SKM-1 treated with dmso at 0.1 percent for 144 hours (cell line): ENCODE measurements around the gene MTA3.

ENCODE experiments used
- DNase-seq: peaks from one replicate; lab custom pipeline; 2025; ENCODE audit not compliant: unreplicated experiment; lab: John Stamatoyannopoulos, UW

The MTA3 gene

DNA sequence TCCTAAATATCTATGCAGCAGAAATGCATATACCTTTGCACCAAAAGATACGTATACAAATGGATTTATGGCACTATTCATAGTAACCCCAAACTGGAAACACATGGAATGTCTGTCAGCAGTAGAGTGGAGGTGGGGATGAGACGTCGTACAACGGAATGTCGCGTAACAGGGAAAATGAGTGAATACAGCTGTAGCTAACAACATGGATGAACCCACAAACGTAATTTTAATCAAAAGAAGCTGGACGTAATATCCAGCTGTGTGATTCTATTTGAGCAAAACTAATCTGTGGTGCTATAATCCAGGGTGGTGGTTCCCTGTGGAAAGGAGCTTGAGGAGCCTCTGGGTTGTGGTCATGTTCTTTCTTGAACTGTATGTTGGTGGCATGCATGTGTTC is 89.9 kb downstream of the MTA3 start:
- DNase-seq, result no peak

DNA sequence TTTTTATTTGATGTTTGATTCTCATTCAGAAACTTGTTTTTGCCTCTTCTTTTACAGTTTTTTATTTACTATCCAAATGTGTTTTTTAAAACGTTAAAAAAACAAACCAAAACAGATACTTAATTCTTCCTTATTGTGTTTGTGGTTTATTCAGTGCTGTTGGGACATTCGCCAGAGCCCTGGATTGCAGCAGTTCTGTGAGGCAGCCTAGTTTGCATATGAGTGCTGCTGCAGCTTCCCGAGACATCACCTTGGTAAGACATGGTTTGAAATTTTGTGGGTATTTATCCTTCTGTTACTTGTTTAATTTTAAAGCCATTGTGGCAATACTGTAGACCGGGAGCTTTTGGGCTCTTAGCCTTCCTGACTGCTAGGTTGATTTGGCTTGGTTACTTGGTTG is 91.2 kb downstream of the MTA3 start:
- DNase-seq, result no peak

DNA sequence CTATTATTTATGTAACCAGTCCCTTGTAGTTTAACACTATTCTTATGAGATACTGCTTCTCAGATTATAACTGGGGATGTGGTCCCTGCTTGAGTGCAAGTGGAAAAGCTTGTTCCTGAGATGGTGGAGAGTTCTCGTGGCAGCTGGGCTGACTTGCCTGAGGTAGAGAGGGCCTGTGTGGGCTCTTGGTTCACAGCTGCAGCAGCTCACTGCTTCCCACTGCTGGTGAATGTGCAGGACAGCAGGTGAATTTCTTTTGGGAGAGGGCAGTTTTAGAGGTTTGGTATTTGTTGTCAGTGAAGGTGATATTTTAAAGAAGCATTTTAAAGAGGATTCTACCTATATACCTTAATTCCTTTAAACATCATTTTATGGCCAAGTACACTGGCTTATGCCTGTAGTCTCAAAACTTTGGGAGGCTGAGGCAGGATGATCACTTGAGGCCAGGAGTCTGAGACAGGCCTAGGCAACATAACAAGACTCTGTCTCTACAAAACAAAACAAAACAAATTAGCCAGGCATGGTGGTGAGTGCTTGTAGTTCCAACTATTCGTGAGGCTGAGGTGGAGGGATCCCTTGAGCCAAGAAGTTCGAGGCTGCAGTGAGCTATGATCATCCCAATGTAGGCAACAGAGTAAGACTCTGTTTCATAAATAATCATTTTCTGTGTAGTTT is 94.8 kb downstream of the MTA3 start:
- DNase-seq, result peak; percentile 59

DNA sequence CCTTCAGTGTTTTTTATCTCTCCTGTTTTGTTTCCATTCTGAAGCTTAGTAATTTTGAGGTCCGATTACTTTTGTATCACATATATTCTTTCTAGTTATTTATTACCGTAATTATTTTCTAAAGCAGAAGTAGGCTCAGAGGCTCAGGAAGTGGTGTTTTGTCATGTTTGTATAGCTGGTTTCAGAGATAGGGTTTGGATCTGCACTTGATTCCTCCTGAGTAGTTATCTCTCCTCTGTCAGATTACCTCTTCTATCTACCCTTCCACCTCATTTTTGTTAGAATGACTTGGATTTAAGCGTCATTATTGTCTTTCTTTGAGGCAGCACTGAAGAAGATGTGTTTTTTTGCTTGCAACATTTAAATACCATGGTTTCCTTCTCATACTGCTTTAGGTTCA is 95.4 kb downstream of the MTA3 start:
- peak; percentile 29 for DNase-seq

DNA sequence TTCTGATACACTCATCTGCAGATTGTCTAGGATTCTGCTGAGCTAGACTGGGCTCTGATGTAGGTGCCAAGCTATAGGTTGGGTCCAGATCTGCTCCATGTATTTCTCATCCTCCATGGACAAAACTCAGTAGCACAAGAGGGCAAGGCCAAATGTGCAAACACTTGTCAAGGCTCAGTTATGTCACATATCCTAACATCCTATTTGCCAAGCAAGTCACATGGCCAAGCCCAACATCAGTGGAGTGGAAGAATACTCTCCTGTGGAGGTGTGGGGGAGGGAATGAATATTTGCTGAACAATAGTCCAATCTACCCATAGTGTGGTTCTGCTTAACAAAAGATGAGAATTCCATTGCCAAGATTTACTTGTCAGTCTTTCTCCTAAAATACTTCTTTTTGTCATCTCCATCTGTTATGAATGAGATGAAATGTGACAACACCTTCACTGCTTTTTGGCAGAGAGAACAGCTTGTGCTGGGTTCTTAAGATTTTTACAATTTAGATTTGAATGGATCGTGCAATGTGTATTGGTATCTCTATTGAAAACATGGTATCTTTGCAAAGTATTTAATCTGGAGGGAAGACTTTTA is 105.7 kb downstream of the MTA3 start:
- DNase-seq, result no peak

DNA sequence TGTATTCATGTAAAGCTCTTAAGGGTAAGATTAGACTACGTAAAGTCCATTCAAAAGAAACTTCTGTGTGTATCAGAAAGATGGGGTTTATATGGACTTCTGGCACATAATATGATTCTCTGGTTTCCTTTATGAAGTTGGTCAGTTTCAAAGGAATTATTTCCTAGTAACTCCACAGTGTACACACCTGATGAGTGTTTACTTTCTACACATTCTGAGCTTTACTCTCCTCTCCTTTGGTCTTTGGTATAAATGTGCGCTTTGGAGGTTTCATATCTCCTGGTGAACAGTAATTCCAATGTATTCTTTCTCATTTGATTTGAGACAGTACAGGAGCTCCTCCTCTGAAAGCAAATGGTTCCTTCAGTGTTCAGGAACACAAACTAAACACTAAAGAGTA is 107.4 kb downstream of the MTA3 start:
- no peak for DNase-seq

DNA sequence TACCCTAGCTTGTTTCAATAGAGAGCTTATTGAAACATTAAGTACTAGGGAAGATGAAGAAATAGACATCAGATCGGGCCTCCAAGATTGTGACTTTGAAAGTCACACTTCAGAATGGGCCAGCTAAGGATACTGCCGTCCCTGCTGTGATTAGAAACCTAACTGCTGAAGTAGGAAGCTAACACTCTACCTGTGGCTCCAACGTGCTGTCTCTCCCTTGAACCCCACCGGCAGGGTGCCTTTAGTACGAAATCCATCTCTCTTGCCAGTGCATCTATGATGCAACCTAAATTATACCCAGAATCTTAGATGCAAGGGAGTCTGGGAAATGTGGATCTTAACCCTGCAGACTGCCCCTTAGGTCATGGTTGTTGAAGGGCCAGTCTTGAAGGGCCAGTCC is 116.9 kb downstream of the MTA3 start:
- DNase-seq, result no peak

DNA sequence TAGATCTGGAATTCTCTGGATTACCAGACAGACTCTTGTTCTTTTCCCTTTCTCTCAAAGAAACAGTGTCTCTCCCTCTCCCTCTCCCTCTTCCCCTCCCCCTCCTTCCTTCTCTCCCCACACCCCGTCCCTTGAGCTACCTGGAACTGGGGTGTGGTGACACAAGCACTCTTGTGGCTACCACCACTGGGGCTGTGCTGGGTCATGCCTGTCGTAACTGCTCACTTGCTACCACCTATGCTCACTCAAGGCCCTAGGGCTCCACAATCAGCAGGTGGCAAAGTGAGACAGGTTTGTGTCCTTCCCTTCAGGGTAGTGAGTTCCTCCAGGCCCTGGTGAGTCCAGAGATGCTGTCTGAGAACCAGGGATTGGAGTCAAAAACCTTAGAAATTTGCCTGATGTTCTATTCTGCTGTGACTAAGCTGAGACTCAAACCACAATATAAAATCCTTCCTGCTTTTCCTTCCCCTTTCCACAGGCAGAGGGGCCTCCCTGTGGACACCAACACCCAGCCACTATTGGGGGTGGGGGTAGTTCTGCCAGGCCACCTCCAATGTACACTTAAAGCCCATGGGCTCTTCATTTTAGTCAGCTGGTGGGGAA is 124.7 kb downstream of the MTA3 start:
- DNase-seq, result peak; percentile 84

DNA sequence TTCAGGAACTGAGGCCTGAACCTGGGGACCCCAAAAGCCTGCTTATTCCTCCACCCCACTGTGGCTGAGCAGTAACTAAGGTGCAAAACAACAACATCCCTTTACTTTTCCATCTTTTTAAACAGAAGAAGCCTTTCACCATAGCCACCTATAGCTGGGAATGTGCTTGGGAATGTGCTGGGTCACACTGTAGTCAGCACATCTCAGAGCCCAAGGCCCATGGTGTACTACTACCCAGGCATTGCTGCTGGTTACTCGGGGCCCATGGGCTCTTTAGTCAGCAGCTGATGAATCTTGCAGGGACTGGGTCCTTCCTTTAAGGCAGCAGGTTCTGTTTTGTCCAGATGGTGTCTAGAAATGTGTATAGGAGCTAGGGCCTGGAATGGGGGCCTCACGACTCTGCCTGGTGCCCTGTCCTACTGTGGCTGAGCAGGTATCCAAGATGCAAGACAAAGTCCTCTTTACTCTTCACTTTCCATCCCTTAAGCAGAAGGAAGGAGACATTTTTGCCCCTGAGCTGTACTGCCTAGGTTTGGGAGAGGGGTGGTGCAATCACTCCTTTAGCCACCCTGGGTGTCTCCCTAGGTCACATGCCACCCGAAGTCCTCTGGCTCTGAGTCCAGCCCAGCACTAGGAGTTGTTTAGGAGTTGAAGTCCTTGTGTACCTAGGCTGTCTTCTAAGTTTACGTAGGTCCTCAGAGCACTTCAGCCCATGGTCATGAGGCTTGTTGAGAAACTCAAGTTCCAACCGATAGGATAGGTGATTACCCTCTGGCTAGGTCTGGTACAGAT is 125.5 kb downstream of the MTA3 start:
- no peak for DNase-seq

DNA sequence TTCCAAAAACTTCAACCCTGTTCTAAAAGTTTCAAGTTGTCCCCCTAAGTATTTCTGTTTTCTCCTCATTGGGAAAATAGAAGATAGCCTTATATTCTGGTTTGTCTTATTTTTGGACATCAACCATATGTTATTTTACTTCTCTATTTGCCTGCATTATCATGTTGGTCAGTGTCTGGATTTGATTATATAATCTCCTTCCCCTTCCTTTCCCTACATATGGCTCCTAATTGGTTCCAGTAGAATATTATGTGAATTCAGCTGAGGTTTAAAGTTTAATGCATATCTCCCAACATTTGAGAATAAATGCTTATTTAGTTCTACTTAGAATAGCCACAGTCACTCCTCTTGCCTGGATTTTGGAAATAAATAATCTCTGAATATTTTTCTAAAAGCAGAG is 128.6 kb downstream of the MTA3 start:
- DNase-seq, result no peak

DNA sequence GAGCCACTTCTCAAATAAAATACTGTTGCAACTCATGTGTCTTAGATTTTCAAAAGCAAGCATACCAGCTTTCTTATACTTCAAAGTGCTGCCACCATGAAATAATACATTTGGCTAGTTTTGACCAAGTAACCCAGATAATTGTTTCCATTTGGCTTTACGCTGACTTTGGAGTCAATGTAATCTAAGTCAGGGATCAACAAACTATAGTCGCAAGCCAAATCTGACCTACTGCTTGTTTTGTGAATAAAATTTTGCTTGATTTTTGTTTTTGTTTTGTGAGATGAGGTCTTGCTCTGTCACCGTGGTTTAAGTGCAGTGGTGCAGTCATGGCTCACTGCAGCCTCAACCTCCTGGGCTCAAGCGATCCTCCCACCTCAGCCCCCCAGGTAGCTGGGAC is 130.5 kb downstream of the MTA3 start:
- DNase-seq, result no peak

DNA sequence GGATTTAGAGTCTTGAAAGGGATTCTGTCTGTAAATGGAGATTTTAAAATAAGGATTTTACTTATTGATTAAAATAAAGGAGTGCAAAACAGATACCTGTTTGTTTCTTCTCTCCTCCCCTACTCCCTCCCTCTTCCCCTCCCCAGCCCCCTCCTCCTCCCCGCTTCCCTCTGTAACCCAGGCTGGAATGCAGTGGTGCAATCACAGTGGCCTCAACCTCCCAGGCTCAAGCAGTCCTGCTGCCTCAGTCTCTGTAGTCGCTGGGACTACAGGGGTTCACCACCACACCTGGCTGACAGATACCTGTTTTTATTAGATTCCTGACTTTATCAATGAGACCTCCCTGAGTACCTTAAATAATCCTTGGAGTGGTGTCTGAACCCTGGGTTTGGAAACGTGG is 138.4 kb downstream of the MTA3 start:
- DNase-seq, result no peak

DNA sequence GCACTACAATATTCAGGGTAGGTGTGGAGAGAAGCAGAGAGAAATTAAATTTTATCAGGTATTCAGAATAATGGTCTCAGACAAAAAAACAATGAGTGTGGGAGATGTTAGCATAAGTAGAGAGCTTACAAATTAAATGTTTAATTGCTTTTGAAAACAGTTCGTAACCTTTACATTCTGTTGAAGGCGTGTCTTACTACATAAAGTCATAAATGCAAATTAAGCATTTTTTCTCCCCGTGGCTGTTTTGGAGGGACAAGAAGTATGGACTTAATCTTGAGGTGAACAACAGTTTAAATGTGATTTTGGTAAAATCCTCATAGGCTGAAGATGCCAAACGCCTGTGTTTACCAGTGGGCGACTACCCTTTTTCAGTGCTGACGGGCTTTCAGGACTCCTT is 139.7 kb downstream of the MTA3 start:
- DNase-seq, result no peak

DNA sequence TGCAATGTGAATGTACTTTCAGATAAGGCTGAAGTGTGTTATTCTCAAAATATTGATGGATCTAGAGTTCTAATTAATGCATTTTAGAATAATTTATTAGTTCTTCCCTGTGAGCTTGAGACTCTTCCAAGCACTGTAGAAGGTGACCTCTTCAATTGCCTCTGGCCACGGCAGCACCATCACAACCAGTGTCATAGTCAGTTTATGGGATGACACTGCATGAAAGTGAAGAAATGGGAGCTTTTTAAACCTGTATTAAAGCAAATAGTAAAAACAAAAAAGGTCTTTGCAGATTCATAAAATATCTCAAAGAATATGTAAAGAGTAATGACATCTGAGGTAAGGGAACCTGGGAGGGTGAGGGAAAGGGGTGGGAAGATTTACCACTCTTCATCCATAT is 143.5 kb downstream of the MTA3 start:
- no peak for DNase-seq

DNA sequence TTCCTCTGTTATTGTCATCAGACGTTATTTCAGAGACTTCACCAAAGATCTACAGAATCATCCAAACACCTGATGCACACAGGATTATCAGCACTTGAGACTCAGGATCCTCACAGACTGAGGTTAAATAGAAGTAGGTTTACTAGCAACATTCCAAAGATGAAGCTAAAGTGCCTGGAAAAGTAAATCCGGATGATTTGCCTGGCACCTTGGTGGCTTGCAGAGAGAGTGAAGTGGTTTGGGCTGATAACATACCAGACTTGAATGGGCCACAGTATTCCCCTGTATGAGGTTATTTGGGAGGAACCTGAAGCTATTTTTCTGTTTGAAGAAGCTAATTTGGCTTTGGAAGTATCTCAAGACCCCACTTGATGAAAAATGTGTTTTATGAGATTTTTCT is 144.5 kb downstream of the MTA3 start:
- DNase-seq, result no peak

DNA sequence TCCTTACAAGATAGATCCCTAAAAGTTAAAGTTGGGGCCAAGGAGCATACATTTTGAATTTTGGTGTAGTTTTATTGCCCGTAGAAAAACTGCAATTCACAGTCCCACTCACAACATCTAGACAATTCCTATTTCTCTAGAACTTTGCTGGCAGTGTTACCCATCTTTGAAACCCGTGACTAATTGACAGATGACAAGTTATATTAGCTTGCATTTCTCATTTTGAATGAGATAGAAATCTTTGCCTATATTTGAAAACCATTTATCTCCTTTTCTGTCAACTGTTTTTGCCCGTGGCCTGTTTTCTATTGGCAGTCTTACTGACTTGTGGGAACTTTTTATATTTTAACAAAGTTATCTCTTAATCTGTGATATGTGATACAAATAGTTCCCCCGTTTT is 145.5 kb downstream of the MTA3 start:
- no peak for DNase-seq

DNA sequence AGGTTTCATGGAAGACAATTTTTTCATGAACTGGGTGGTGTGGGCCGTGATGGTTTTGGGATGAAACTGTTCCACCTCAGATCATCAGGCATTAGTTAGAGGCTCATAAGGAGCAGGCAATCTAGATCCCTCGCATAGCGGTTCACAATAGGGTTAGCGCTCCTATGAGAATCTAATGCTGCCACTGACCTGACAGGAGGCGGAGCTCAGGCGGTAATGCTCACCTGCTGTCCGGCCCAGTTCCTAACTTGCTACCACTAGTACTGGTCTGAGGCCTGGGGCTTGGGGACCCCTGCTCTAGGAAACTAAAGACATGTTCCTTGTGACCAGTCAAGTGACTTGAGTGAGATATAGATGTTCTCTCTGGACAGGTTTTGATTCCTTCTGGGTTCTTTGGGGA is 146.3 kb downstream of the MTA3 start:
- no peak for DNase-seq

DNA sequence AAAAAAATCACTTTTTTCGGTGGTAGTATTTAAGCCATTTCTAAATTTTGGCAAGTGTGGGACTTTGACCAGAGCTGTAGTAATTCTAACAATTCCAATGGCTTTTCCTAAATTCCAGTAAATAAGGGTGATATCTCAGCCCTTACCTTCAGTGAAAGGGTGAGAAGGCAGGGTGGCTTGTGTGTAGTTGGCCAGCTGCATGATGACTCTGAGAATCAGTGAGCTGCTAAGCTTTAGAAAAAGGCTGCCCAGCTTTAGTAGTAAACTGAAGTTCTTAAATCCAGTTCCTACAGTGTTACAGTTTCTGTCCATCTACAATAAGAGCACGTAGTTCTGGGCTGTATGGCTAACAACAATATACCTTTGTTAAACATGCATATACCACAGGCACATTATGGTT is 153.5 kb downstream of the MTA3 start:
- DNase-seq, result no peak

DNA sequence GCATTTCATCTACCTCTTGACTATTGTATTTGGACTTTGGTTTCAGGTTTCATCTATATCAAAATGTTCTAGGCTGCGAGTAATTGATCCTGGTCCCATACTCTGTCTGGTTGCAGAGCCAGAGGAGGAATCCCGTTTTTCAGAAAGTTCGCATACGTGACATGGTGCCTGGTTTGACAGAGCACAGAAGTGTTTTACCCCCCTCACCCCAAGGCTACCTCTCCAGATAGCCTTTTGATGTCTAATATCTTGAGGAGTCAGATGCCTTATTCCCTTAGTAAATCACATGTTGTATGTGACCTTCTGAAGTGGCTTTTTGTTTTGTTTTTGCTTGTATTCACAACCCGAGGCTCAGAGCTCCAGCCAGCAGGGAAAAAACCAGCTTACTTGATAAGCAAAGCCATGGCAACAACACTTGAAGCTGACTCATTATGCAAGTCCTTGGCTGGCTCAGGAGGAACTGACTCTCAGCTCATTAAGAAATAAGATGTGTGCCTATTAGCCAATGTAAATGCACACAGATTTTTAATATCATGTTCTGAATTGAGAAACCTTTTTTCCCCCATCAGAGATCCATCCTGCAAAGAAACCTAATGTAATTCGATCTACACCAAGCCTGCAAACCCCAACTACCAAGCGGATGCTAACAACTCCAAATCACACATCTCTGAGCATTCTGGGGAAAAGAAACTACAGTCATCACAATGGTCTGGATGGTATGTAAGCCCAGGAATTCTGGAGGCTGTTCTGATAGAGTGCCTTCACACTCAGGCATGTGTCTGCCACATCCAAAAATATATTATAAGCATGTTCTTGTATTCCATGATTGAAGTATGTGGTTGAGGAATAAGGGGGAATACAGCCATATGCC is 154.1 kb downstream of the MTA3 start:
- peak; percentile 85 for DNase-seq

DNA sequence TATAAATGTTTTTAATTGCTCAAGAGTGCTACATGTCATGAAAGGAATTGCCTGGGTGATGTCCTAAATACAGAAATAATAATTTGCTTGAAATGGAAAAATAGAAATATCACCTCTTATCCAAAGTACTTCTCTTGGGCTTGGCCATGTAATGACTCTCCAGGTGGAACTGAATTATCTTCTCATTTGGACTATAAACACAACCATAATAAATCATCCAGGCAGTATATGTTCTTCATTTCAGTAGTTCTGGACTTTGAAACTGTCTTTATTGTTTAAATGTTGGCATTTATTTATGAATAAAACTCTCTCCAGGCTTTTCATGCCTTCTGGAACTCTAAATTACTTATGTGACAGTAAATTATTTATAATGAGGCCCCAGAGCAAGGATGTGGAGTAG is 155.0 kb downstream of the MTA3 start:
- no peak for DNase-seq

DNA sequence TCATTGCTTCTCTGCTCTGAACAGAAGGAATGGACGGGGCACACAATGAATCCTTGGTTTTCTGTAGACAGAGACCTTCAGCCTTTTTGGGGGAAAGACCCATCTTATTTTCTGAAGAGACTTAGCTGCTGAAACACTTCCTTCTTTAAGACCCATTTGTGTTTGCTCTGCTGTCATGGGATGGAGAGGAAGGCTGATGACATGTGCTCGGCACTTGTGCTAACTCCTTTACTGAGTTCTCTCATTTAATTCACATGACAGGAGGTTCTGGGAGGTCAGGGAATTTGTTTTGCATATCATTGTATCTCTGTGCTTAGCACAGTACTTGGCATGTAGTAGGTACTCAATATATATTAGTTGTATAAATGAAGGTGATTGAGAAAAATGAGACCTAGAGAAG is 156.5 kb downstream of the MTA3 start:
- DNase-seq, result no peak
